HCT116 (cell line): ENCODE data around the gene AGAP2. TPM values are rescaled to one million over a fixed set of nuclear protein-coding genes. Genes with fewer than 3 reads are reported as not detected.

Experiments
- ATAC-seq: fragments of 200-7000 bp; cut with Tn5 transposase; 2 replicates; pipeline ENCODE4 v1.9.1; 2020; ENCODE audit warnings: mild to moderate bottlenecking, moderate library complexity
- BruUV-seq: library from RNA; stranded (reverse); fragments of 400-500 nt; replicated peaks from 2 replicates; lab custom pipeline; 2021; lab: Mats Ljungman, UMichigan
- CTCF ChIA-PET: fragments of 300-600 bp; sonication (Branson Sonifier 250); formaldehyde crosslinking; loops from one replicate; lab custom pipeline; 2021; ENCODE audit warnings: antibody characterized with exemption; lab: Charles Lee
- POLR2A ChIA-PET: fragments of 300-600, 350-600 bp; sonication (Branson Sonifier 250); formaldehyde crosslinking; loops from one replicate; lab custom pipeline; 2021; ENCODE audit warnings: antibody characterized with exemption; lab: Charles Lee
- RAD21 ChIA-PET, 2 experiments: fragments of 300-600 bp; sonication (Branson Sonifier 250); formaldehyde crosslinking; loops; one replicate each; lab custom pipeline; 2023; ENCODE audit warnings: low total read pairs in 2 of 2; ENCODE audit not compliant: uncharacterized antibody in 2 of 2, unreplicated experiment in 2 of 2, low non-redundant PET in 1 of 2; lab: Charles Lee
- DNase-seq: peaks from one replicate; pipeline ENCODE4 v3.0.0-alpha.2; 2010; ENCODE audit warnings: low read depth, low spot score
- H2AFZ ChIP-seq: fragments of 200-600 bp; shearing (Covaris generic), sonication (generic); 2 replicates; pipeline ENCODE4 v1.6.1; 2017; ENCODE audit warnings: low read depth, mixed run types, mixed read lengths, antibody characterized with exemption, low read length; ENCODE audit not compliant: poor library complexity, severe bottlenecking
- H3K27ac ChIP-seq: 2 replicates; pipeline ENCODE4 v1.5.1; 2012; ENCODE audit warnings: low read depth, low read length
- H3K27me3 ChIP-seq: fragments of 200-600 bp; sonication (generic); 2 replicates; pipeline ENCODE4 v1.6.1; 2016; ENCODE audit warnings: mixed run types, low read length, mixed read lengths; ENCODE audit not compliant: insufficient read depth
- H3K36me3 ChIP-seq, 2 experiments: fragments of 200-500 bp in 1 of 2; fragments of 200-600 bp in 1 of 2; sonication (Bioruptor generic) in 1 of 2; sonication (generic) in 1 of 2; 2 replicates each; pipeline versions ENCODE4 v1.5.1 to v1.6.1; 2014 to 2016; ENCODE audit warnings: low read length in 2 of 2, inconsistent platforms in 1 of 2, mixed read lengths in 1 of 2, mixed run types in 1 of 2; ENCODE audit not compliant: insufficient read depth in 2 of 2, control insufficient read depth in 1 of 2
- H3K4me1 ChIP-seq, 2 experiments: fragments of 200-600 bp in 1 of 2; sonication (generic) in 1 of 2; 2 replicates each; pipeline versions ENCODE4 v1.5.1 to v1.6.1; 2012 to 2017; ENCODE audit warnings: low read length in 2 of 2, inconsistent platforms in 1 of 2, mild to moderate bottlenecking in 1 of 2, mixed read lengths in 1 of 2, mixed run types in 1 of 2, moderate library complexity in 1 of 2; ENCODE audit not compliant: insufficient read depth in 2 of 2, control insufficient read depth in 1 of 2
- H3K4me2 ChIP-seq: fragments of 200-600 bp; sonication (generic); 2 replicates; pipeline ENCODE4 v1.6.1; 2017; ENCODE audit warnings: mixed run types, low read length, mixed read lengths
- H3K4me3 ChIP-seq, 2 experiments: fragments of 200-600 bp in 1 of 2; sonication (generic) in 1 of 2; replicated peaks in 1 of 2; 2 replicates each; pipeline ENCODE4 v1.5.1; 2011 to 2016; ENCODE audit warnings: low read length in 2 of 2, control low read depth in 1 of 2, low read depth in 1 of 2, mild to moderate bottlenecking in 1 of 2, mixed read lengths in 1 of 2, mixed run types in 1 of 2
- H3K79me2 ChIP-seq: fragments of 200-600 bp; sonication (generic); 2 replicates; pipeline ENCODE4 v1.6.1; 2017; ENCODE audit warnings: mild to moderate bottlenecking, mixed run types, low read length, moderate library complexity, mixed read lengths; ENCODE audit not compliant: insufficient read depth
- H3K9ac ChIP-seq: fragments of 200-600 bp; sonication (generic); 2 replicates; pipeline ENCODE4 v1.6.1; 2016; ENCODE audit warnings: low read length, mixed read lengths
- H3K9me2 ChIP-seq: fragments of 200-600 bp; sonication (generic), shearing (Covaris generic); 2 replicates; pipeline ENCODE4 v1.6.1; 2017; ENCODE audit warnings: mixed run types, mild to moderate bottlenecking, moderate library complexity; ENCODE audit not compliant: insufficient read depth
- H3K9me3 ChIP-seq, 2 experiments: fragments of 200-500 bp in 1 of 2; fragments of 200-600 bp in 1 of 2; sonication (Bioruptor generic) in 1 of 2; sonication (generic) in 1 of 2; 2 replicates each; pipeline ENCODE4 v1.6.1; 2014 to 2017; ENCODE audit warnings: low read length in 2 of 2, mixed read lengths in 2 of 2, inconsistent platforms in 1 of 2, low read depth in 1 of 2, mild to moderate bottlenecking in 1 of 2, mixed run types in 1 of 2, moderate library complexity in 1 of 2; ENCODE audit not compliant: control insufficient read depth in 1 of 2, insufficient read depth in 1 of 2
- H4K20me1 ChIP-seq: fragments of 200-600 bp; sonication (generic), shearing (Covaris generic); 2 replicates; pipeline ENCODE4 v1.6.1; 2017; ENCODE audit warnings: mixed run types, mild to moderate bottlenecking, moderate library complexity; ENCODE audit not compliant: insufficient read depth
- EGR1 ChIP-seq: IDR thresholded peaks from 2 replicates; pipeline ENCODE4 v1.6.1; 2012; ENCODE audit warnings: low read depth
- ELF1 ChIP-seq: IDR thresholded peaks from 2 replicates; pipeline ENCODE4 v1.6.1; 2012; ENCODE audit warnings: low read depth, borderline replicate concordance
- EZH2 ChIP-seq: fragments of 200-600 bp; sonication (generic); IDR thresholded peaks from 2 replicates; pipeline ENCODE4 v1.6.1; 2017; ENCODE audit warnings: antibody characterized with exemption, mixed run types
- EZH2phosphoT487 ChIP-seq: fragments of 200-600 bp; IDR thresholded peaks from 2 replicates; pipeline ENCODE4 v1.6.1; 2018; ENCODE audit warnings: antibody characterized with exemption, borderline replicate concordance
- FOSL1 ChIP-seq: IDR thresholded peaks from 2 replicates; pipeline ENCODE4 v1.6.1; 2012; ENCODE audit warnings: low read depth
- JUND ChIP-seq: IDR thresholded peaks from 2 replicates; pipeline ENCODE4 v1.6.1; 2012
- POLR2AphosphoS5 ChIP-seq: IDR thresholded peaks from 2 replicates; pipeline ENCODE4 v1.6.1; 2011; ENCODE audit warnings: mild to moderate bottlenecking, low read depth, low read length, moderate library complexity
- RAD21 ChIP-seq: IDR thresholded peaks from 2 replicates; pipeline ENCODE4 v1.6.1; 2012; ENCODE audit warnings: low read depth, mild to moderate bottlenecking
- SIN3A ChIP-seq: IDR thresholded peaks from 2 replicates; pipeline ENCODE4 v1.6.1; 2012; ENCODE audit warnings: low read depth
- SRF ChIP-seq: IDR thresholded peaks from 2 replicates; pipeline ENCODE4 v1.6.1; 2012; ENCODE audit warnings: low read depth
- TCF7L2 ChIP-seq: IDR thresholded peaks from 2 replicates; pipeline ENCODE4 v1.7.0; 2011; ENCODE audit warnings: borderline replicate concordance, inconsistent platforms; ENCODE audit not compliant: insufficient read depth, insufficient read length; ENCODE audit errors: extremely low read depth
- YY1 ChIP-seq: IDR thresholded peaks from 2 replicates; pipeline ENCODE4 v1.6.1; 2011; ENCODE audit warnings: low read length, low read depth, moderate library complexity, mild to moderate bottlenecking; ENCODE audit not compliant: insufficient replicate concordance; ENCODE audit errors: extremely low read depth
- ZNF274 ChIP-seq: fragments of 200-500 bp; sonication (Bioruptor generic); IDR thresholded peaks from 2 replicates; pipeline ENCODE4 v1.6.1; 2014; ENCODE audit warnings: mild to moderate bottlenecking, low read depth, low read length, inconsistent platforms
- intact Hi-C: fragments of 100-400 bp; cut with micrococcal nuclease; formaldehyde crosslinking; loops from 2 replicates; pipeline ENCODE4 v1.10.0; 2022
- total RNA-seq: library from RNA; stranded (reverse); gene quantifications from one replicate; pipeline ENCODE4 v1.2.1, GENCODE V29; 2021; ENCODE audit not compliant: unreplicated experiment
- TF ChIP-seq, protein P1 (sequence below), 3 experiments: fragments of 200-600 bp in 1 of 3; sonication (generic) in 1 of 3; IDR thresholded peaks in 2 of 3; conservative IDR thresholded peaks in 1 of 3; 2 replicates each; pipeline ENCODE4 v1.5.1; 2012 to 2017; ENCODE audit warnings: low read depth in 2 of 3, low read length in 2 of 3, antibody characterized with exemption in 1 of 3, borderline replicate concordance in 1 of 3, control low read depth in 1 of 3, mild to moderate bottlenecking in 1 of 3, mixed read lengths in 1 of 3, mixed run types in 1 of 3, moderate library complexity in 1 of 3; ENCODE audit not compliant: insufficient read depth in 1 of 3
- TF ChIP-seq, protein P2 (sequence below): IDR thresholded peaks from 2 replicates; pipeline ENCODE4 v1.6.1; 2012
- TF ChIP-seq, protein P3 (sequence below): IDR thresholded peaks from 2 replicates; pipeline ENCODE4 v1.6.1; 2012

Gene AGAP2
- total RNA-seq, 1 experiment from 2014 or later: 15.8 TPM

DNA sequence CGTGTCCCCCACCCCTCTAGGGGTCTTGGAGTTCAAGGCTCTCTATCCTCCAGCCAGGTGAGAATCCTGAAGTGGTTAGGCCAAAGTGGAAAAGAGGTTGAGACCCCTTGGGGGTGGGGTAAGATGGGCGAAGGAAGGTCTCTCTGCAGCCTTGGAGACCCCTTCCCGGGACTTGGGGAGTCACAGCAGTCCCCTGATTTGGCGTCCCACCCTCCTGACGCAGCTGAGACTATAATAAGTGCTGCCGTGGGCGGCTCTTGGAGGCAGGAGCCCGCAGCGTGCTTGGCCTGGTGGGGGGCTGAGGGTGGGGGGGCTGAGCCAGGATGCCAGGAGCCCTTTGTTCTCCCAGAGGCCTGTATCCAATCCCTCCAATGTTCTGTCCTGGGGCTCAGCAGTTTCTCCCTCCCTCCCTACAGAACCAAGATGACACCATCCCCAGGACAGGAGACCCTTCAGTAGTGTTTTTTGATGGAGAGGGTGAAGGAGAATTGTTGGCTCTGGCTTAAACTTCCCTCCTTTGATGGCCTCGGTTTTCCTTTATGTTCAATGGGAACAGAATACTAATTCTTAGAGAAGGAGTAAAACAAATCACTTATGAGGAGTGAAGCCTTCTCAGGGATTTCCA is 1.5 kb upstream of the AGAP2 start:
- no peak overlapping the region for H3K9ac ChIP-seq
- TF ChIP-seq, protein P1, sequence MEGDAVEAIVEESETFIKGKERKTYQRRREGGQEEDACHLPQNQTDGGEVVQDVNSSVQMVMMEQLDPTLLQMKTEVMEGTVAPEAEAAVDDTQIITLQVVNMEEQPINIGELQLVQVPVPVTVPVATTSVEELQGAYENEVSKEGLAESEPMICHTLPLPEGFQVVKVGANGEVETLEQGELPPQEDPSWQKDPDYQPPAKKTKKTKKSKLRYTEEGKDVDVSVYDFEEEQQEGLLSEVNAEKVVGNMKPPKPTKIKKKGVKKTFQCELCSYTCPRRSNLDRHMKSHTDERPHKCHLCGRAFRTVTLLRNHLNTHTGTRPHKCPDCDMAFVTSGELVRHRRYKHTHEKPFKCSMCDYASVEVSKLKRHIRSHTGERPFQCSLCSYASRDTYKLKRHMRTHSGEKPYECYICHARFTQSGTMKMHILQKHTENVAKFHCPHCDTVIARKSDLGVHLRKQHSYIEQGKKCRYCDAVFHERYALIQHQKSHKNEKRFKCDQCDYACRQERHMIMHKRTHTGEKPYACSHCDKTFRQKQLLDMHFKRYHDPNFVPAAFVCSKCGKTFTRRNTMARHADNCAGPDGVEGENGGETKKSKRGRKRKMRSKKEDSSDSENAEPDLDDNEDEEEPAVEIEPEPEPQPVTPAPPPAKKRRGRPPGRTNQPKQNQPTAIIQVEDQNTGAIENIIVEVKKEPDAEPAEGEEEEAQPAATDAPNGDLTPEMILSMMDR (IDR thresholded peaks at IDR 0.05 in 2 of 3, conservative IDR thresholded peaks at IDR 0.05 in 1 of 3; ENCODE audit: borderline replicate concordance in 1 of 3, insufficient read depth in 1 of 3, low read depth in 2 of 3, low read length in 2 of 3): no peak
- TF ChIP-seq SIN3A (no peak), RAD21 (no peak), ZNF274 (no peak), ELF1 (no peak), EGR1 (no peak), EZH2 (no peak), EZH2phosphoT487 (no peak), SRF (no peak), TCF7L2 (no peak), POLR2AphosphoS5 (no peak), FOSL1 (no peak), YY1 (no peak), JUND (no peak)
- TF ChIP-seq, protein P2, sequence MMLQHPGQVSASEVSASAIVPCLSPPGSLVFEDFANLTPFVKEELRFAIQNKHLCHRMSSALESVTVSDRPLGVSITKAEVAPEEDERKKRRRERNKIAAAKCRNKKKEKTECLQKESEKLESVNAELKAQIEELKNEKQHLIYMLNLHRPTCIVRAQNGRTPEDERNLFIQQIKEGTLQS: no peak
- TF ChIP-seq, protein P3, sequence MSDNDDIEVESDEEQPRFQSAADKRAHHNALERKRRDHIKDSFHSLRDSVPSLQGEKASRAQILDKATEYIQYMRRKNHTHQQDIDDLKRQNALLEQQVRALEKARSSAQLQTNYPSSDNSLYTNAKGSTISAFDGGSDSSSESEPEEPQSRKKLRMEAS: no peak
- TF ChIP-seq, all 23 proteins: peak for 0
- H3K4me1 ChIP-seq: peaks cover 10 to 26% of the 10 kb centered on the region in 2 experiments; a peak in 3 of 4 replicates
- H3K79me2 ChIP-seq: no peaks in the 10 kb centered on the region
- no TSS peak for BruUV-seq
- CTCF ChIA-PET: no interaction called here
- H4K20me1 ChIP-seq: no peaks in the 10 kb centered on the region
- POLR2A ChIA-PET: no interaction called here
- H3K9me2 ChIP-seq: no peaks in the 10 kb centered on the region
- no peak overlapping the region for H2AFZ ChIP-seq
- no peaks in the 10 kb centered on the region for H3K36me3 ChIP-seq
- RAD21 ChIA-PET: no interaction called here
- H3K9me3 ChIP-seq: no peaks in the 10 kb centered on the region
- DNase-seq (no peak), ATAC-seq (no peak)
- no peaks in the 10 kb centered on the region for H3K27me3 ChIP-seq
- no peak overlapping the region for H3K4me2 ChIP-seq
- intact Hi-C loops: no loop called here
- H3K27ac ChIP-seq: no peak overlapping the region
- no peak overlapping the region for H3K4me3 ChIP-seq
